ENCODE results near the gene LCNL1.
"Not testable (repeated sequence)": the region's sequence is repeated elsewhere in the genome, so short reads cannot be mapped to it uniquely, and the experiment has no call there.

LCNL1 gene

GRCh38 chr9:137002646-137003041, 19.9 kb downstream of the LCNL1 start:
- no peaks in the 10 kb centered on the region for H3K9me3 ChIP-seq (ENCODE audit: control insufficient read depth in 1 of 2, low read length in 2 of 2)
- H3K36me3 ChIP-seq (ENCODE audit: control insufficient read depth in 1 of 2, insufficient read depth in 2 of 2, low read length in 2 of 2), result no peaks in the 10 kb centered on the region
- no peaks in the 10 kb centered on the region for H3K27me3 ChIP-seq (ENCODE audit: low read depth, low read length)
- H3K4me1 ChIP-seq (ENCODE audit: control insufficient read depth in 1 of 2, insufficient read depth in 2 of 2, low read length in 2 of 2), result peaks cover 0 to 5% of the 10 kb centered on the region in 2 donors
- H3K4me3 ChIP-seq (ENCODE audit: low read depth in 1 of 2, low read length in 2 of 2), result no peak overlapping the region
- H3K27ac ChIP-seq (ENCODE audit: low read length), result no peak overlapping the region

- not testable (repeated sequence) for H3K36me3 ChIP-seq (ENCODE audit: control insufficient read depth in 1 of 2, insufficient read depth in 2 of 2, low read length in 2 of 2); H3K27me3 ChIP-seq (ENCODE audit: low read depth, low read length); H3K4me1 ChIP-seq (ENCODE audit: control insufficient read depth in 1 of 2, insufficient read depth in 2 of 2, low read length in 2 of 2); H3K4me3 ChIP-seq (ENCODE audit: low read depth in 1 of 2, low read length in 2 of 2); H3K27ac ChIP-seq (ENCODE audit: low read length); H3K9me3 ChIP-seq (ENCODE audit: control insufficient read depth in 1 of 2, low read length in 2 of 2)
Observed at GRCh38 chr9:137004285-137004684, 21.5 kb downstream of the LCNL1 start.

- H3K36me3 ChIP-seq (ENCODE audit: control insufficient read depth in 1 of 2, insufficient read depth in 2 of 2, low read length in 2 of 2), result peaks cover 0 to 23% of the 10 kb centered on the region in 2 donors
- no peaks in the 10 kb centered on the region for H3K27me3 ChIP-seq (ENCODE audit: low read depth, low read length)
- no peak overlapping the region for H3K4me3 ChIP-seq (ENCODE audit: low read depth in 1 of 2, low read length in 2 of 2)
- H3K4me1 ChIP-seq (ENCODE audit: control insufficient read depth in 1 of 2, insufficient read depth in 2 of 2, low read length in 2 of 2), result peaks cover 0 to 6% of the 10 kb centered on the region in 2 donors
- H3K9me3 ChIP-seq (ENCODE audit: control insufficient read depth in 1 of 2, low read length in 2 of 2), result no peaks in the 10 kb centered on the region
- no peak overlapping the region for H3K27ac ChIP-seq (ENCODE audit: low read length)
Observed at GRCh38 chr9:137006116-137007003, 23.6 kb downstream of the LCNL1 start.

- H3K4me3 ChIP-seq (ENCODE audit: low read depth in 1 of 2, low read length in 2 of 2), result no peak overlapping the region
- peaks cover 0 to 6% of the 10 kb centered on the region in 2 donors for H3K4me1 ChIP-seq (ENCODE audit: control insufficient read depth in 1 of 2, insufficient read depth in 2 of 2, low read length in 2 of 2)
- H3K9me3 ChIP-seq (ENCODE audit: control insufficient read depth in 1 of 2, low read length in 2 of 2), result no peaks in the 10 kb centered on the region
- H3K36me3 ChIP-seq (ENCODE audit: control insufficient read depth in 1 of 2, insufficient read depth in 2 of 2, low read length in 2 of 2), result peaks cover 0 to 30% of the 10 kb centered on the region in 2 donors
- no peaks in the 10 kb centered on the region for H3K27me3 ChIP-seq (ENCODE audit: low read depth, low read length)
- H3K27ac ChIP-seq (ENCODE audit: low read length), result no peak overlapping the region
Observed at GRCh38 chr9:137007108-137007815, 24.5 kb downstream of the LCNL1 start.

- peaks cover 0 to 36% of the 10 kb centered on the region in 2 donors for H3K36me3 ChIP-seq (ENCODE audit: control insufficient read depth in 1 of 2, insufficient read depth in 2 of 2, low read length in 2 of 2)
- H3K27me3 ChIP-seq (ENCODE audit: low read depth, low read length), result no peaks in the 10 kb centered on the region
- no peak overlapping the region for H3K27ac ChIP-seq (ENCODE audit: low read length)
- H3K9me3 ChIP-seq (ENCODE audit: control insufficient read depth in 1 of 2, low read length in 2 of 2), result no peaks in the 10 kb centered on the region
- no peak overlapping the region for H3K4me3 ChIP-seq (ENCODE audit: low read depth in 1 of 2, low read length in 2 of 2)
- H3K4me1 ChIP-seq (ENCODE audit: control insufficient read depth in 1 of 2, insufficient read depth in 2 of 2, low read length in 2 of 2), result peaks cover 0 to 6% of the 10 kb centered on the region in 2 donors
Observed at GRCh38 chr9:137007816-137008270, 25.1 kb downstream of the LCNL1 start.

- Histone ChIP-seq H3K4me3 (ENCODE audit: low read depth in 1 of 2, low read length in 2 of 2) (no peak overlapping the region), H3K4me1 (ENCODE audit: control insufficient read depth in 1 of 2, insufficient read depth in 2 of 2, low read length in 2 of 2) (peaks cover 0 to 6% of the 10 kb centered on the region in 2 donors), H3K27me3 (ENCODE audit: low read depth, low read length) (no peaks in the 10 kb centered on the region), H3K9me3 (ENCODE audit: control insufficient read depth in 1 of 2, low read length in 2 of 2) (no peaks in the 10 kb centered on the region), H3K27ac (ENCODE audit: low read length) (no peak overlapping the region), H3K36me3 (ENCODE audit: control insufficient read depth in 1 of 2, insufficient read depth in 2 of 2, low read length in 2 of 2) (peaks cover 0 to 38% of the 10 kb centered on the region in 2 donors)
Observed at GRCh38 chr9:137008312-137008711, 25.5 kb downstream of the LCNL1 start.

- Histone ChIP-seq H3K9me3 (ENCODE audit: control insufficient read depth in 1 of 2, low read length in 2 of 2) (no peaks in the 10 kb centered on the region), H3K4me3 (ENCODE audit: low read depth in 1 of 2, low read length in 2 of 2) (no peak overlapping the region), H3K27me3 (ENCODE audit: low read depth, low read length) (no peaks in the 10 kb centered on the region), H3K27ac (ENCODE audit: low read length) (no peak overlapping the region), H3K36me3 (ENCODE audit: control insufficient read depth in 1 of 2, insufficient read depth in 2 of 2, low read length in 2 of 2) (peaks cover 0 to 46% of the 10 kb centered on the region in 2 donors), H3K4me1 (ENCODE audit: control insufficient read depth in 1 of 2, insufficient read depth in 2 of 2, low read length in 2 of 2) (peaks cover 0 to 6% of the 10 kb centered on the region in 2 donors)
Observed at GRCh38 chr9:137009217-137009616, 26.4 kb downstream of the LCNL1 start.

GRCh38 chr9:137009938-137010732, 27.3 kb downstream of the LCNL1 start:
- no peak overlapping the region for H3K27ac ChIP-seq (ENCODE audit: low read length)
- no peaks in the 10 kb centered on the region for H3K27me3 ChIP-seq (ENCODE audit: low read depth, low read length)
- no peak overlapping the region for H3K4me3 ChIP-seq (ENCODE audit: low read depth in 1 of 2, low read length in 2 of 2)
- H3K9me3 ChIP-seq (ENCODE audit: control insufficient read depth in 1 of 2, low read length in 2 of 2), result no peaks in the 10 kb centered on the region
- H3K4me1 ChIP-seq (ENCODE audit: control insufficient read depth in 1 of 2, insufficient read depth in 2 of 2, low read length in 2 of 2), result peaks cover 0 to 6% of the 10 kb centered on the region in 2 donors
- H3K36me3 ChIP-seq (ENCODE audit: control insufficient read depth in 1 of 2, insufficient read depth in 2 of 2, low read length in 2 of 2), result peaks cover 0 to 55% of the 10 kb centered on the region in 2 donors

- Histone ChIP-seq H3K27ac (ENCODE audit: low read length) (no peak overlapping the region), H3K27me3 (ENCODE audit: low read depth, low read length) (no peaks in the 10 kb centered on the region), H3K4me1 (ENCODE audit: control insufficient read depth in 1 of 2, insufficient read depth in 2 of 2, low read length in 2 of 2) (peaks cover 0 to 6% of the 10 kb centered on the region in 2 donors), H3K9me3 (ENCODE audit: control insufficient read depth in 1 of 2, low read length in 2 of 2) (no peaks in the 10 kb centered on the region), H3K36me3 (ENCODE audit: control insufficient read depth in 1 of 2, insufficient read depth in 2 of 2, low read length in 2 of 2) (peaks cover 0 to 64% of the 10 kb centered on the region in 2 donors), H3K4me3 (ENCODE audit: low read depth in 1 of 2, low read length in 2 of 2) (no peak overlapping the region)
Observed at GRCh38 chr9:137011156-137011555, 28.4 kb downstream of the LCNL1 start.

- H3K4me3 ChIP-seq (ENCODE audit: low read depth in 1 of 2, low read length in 2 of 2), result no peak overlapping the region
- no peaks in the 10 kb centered on the region for H3K27me3 ChIP-seq (ENCODE audit: low read depth, low read length)
- H3K9me3 ChIP-seq (ENCODE audit: control insufficient read depth in 1 of 2, low read length in 2 of 2), result no peaks in the 10 kb centered on the region
- peaks cover 0 to 6% of the 10 kb centered on the region in 2 donors for H3K4me1 ChIP-seq (ENCODE audit: control insufficient read depth in 1 of 2, insufficient read depth in 2 of 2, low read length in 2 of 2)
- peaks cover 0 to 73% of the 10 kb centered on the region in 2 donors for H3K36me3 ChIP-seq (ENCODE audit: control insufficient read depth in 1 of 2, insufficient read depth in 2 of 2, low read length in 2 of 2)
- H3K27ac ChIP-seq (ENCODE audit: low read length), result no peak overlapping the region
Observed at GRCh38 chr9:137011907-137012675, 29.3 kb downstream of the LCNL1 start.
